ENCODE data around the gene PABPN1. TPM values are rescaled to one million over a fixed set of nuclear protein-coding genes. Genes with fewer than 3 reads are reported as not detected.

PABPN1 gene
- total RNA-seq, 1 experiment from 2014 or later: 184 TPM

GRCh38 chr14:23353433-23353780, 32.1 kb downstream of the PABPN1 start (continued):
- TF ChIP-seq REST (IDR thresholded peaks at IDR 0.05; ENCODE audit: low read depth) (no peak), SIN3A (IDR thresholded peaks at IDR 0.05; ENCODE audit: low read depth) (no peak), MAX (IDR thresholded peaks at IDR 0.05) (no peak), CBX3 (IDR thresholded peaks at IDR 0.05; ENCODE audit: low read depth) (no peak), SP1 (IDR thresholded peaks at IDR 0.05; ENCODE audit: low read depth) (no peak), ZFX (IDR thresholded peaks at IDR 0.05) (no peak), FOSL1 (IDR thresholded peaks at IDR 0.05; ENCODE audit: low read depth) (no peak)
- TF ChIP-seq, protein P1, sequence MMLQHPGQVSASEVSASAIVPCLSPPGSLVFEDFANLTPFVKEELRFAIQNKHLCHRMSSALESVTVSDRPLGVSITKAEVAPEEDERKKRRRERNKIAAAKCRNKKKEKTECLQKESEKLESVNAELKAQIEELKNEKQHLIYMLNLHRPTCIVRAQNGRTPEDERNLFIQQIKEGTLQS (IDR thresholded peaks at IDR 0.05): no peak

DNA sequence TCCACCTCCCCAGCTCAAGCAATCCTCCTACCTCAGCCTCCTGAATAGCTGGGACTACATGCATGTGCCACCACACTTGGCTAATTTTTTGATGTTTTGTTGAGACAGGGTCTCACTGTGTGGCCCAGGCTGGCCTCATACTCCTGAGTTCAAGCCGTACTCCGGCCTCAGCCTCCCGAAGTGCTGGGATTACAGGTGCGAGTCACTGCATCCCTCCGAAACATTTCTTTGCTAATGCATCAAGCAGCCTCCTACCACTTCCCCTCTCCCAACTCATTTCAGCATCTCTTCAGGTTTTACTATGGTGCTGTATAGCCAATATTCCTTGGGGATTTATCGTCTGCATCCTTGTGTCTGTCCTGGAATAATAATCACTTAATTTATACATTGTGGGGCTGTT, 33.7 kb downstream of the PABPN1 start:
- Histone ChIP-seq H3K27ac (ENCODE audit: low read depth, low read length) (no peak overlapping the region), H3K4me2 (ENCODE audit: low read length) (no peak overlapping the region), H3K9me3 (ENCODE audit: control insufficient read depth in 1 of 2, insufficient read depth in 1 of 2, low read depth in 1 of 2, low read length in 2 of 2) (no peaks in the 10 kb centered on the region), H3K79me2 (ENCODE audit: insufficient read depth, low read length) (no peaks in the 10 kb centered on the region), H3K4me1 (ENCODE audit: control insufficient read depth in 1 of 2, insufficient read depth in 2 of 2, low read length in 2 of 2) (0 out of 4 replicates have a peak, but pooled peaks cover 0 to 2% of the 10 kb centered on the region in 2 experiments), H3K36me3 (ENCODE audit: control insufficient read depth in 1 of 2, insufficient read depth in 2 of 2, low read length in 2 of 2) (no peaks in the 10 kb centered on the region), H2AFZ (ENCODE audit: low read depth, low read length, poor library complexity, severe bottlenecking) (no peak overlapping the region), H3K4me3 (replicated peaks in 1 of 2; ENCODE audit: low read depth in 1 of 2, low read length in 2 of 2) (no peak overlapping the region), H3K9me2 (ENCODE audit: insufficient read depth) (no peaks in the 10 kb centered on the region), H3K9ac (ENCODE audit: low read length) (no peak overlapping the region), H4K20me1 (ENCODE audit: insufficient read depth) (no peaks in the 10 kb centered on the region), H3K27me3 (ENCODE audit: insufficient read depth, low read length) (no peaks in the 10 kb centered on the region)
- ChIA-PET POLR2A (no interaction called here), CTCF (interaction anchor here (0.9 kb wide), 1 partner anchor 22 kb away, joined by 3 read pairs; no protein-coding TSS in a partner anchor), RAD21 (ENCODE audit: low non-redundant PET in 1 of 2, low total read pairs in 2 of 2, uncharacterized antibody in 2 of 2, unreplicated experiment in 2 of 2) (no interaction called here)
- TF ChIP-seq MAX (IDR thresholded peaks at IDR 0.05): no peak
- TF ChIP-seq ELF1 (IDR thresholded peaks at IDR 0.05; ENCODE audit: borderline replicate concordance, low read depth): no peak
- TF ChIP-seq ZNF274 (IDR thresholded peaks at IDR 0.05; ENCODE audit: low read depth, low read length): no peak
- no peak for TF ChIP-seq YY1 (IDR thresholded peaks at IDR 0.05; ENCODE audit: extremely low read depth, insufficient replicate concordance, low read depth, low read length)
- no peak for TF ChIP-seq SP1 (IDR thresholded peaks at IDR 0.05; ENCODE audit: low read depth)
- TF ChIP-seq EZH2 (IDR thresholded peaks at IDR 0.05): no peak
- TF ChIP-seq FOSL1 (IDR thresholded peaks at IDR 0.05; ENCODE audit: low read depth): no peak
- TF ChIP-seq EZH2phosphoT487 (IDR thresholded peaks at IDR 0.05; ENCODE audit: borderline replicate concordance): no peak
- no peak for TF ChIP-seq POLR2A (IDR thresholded peaks at IDR 0.05; ENCODE audit: borderline replicate concordance, extremely low read depth, insufficient read depth, insufficient read length)
- TF ChIP-seq RAD21 (IDR thresholded peaks at IDR 0.05; ENCODE audit: low read depth): no peak
- no peak for TF ChIP-seq CTCF (IDR thresholded peaks at IDR 0.05 in 2 of 3, conservative IDR thresholded peaks at IDR 0.05 in 1 of 3; ENCODE audit: borderline replicate concordance in 1 of 3, insufficient read depth in 1 of 3, low read depth in 2 of 3, low read length in 2 of 3)
- TF ChIP-seq JUND (IDR thresholded peaks at IDR 0.05): no peak
- TF ChIP-seq EGR1 (IDR thresholded peaks at IDR 0.05; ENCODE audit: low read depth): no peak
- ATAC-seq: no peak
- intact Hi-C loops (cut with micrococcal nuclease): no loop called here
- no TSS peak for BruUV-seq (replicated peaks)
- no peak for DNase-seq (ENCODE audit: low read depth, low spot score)
